Tibial artery (tissue), 4 donors: Measurements from ENCODE around the gene SLC25A43.

ENCODE experiments used
- DNase-seq, 2 donors: peaks; one replicate each; pipeline ENCODE4 v3.0.0-alpha.2; 2019
- H3K27ac ChIP-seq, 2 donors: fragments of 200-600 bp; sonication (generic) in 1 of 2; 1 replicate in 1 of 2; 2 replicates in 1 of 2; pipeline ENCODE4 v1.5.1; 2018 to 2019; ENCODE audit warnings: mild to moderate bottlenecking in 1 of 2
- H3K27me3 ChIP-seq, 2 donors: fragments of 200-600 bp; sonication (generic) in 1 of 2; one replicate each; pipeline versions ENCODE4 v1.5.1 to v1.6.0; 2016 to 2019
- H3K36me3 ChIP-seq, 3 donors: fragments of 200-600 bp; sonication (generic) in 2 of 3; one replicate each; pipeline ENCODE4 v1.5.1; 2016 to 2019; ENCODE audit warnings: mild to moderate bottlenecking in 2 of 3
- H3K4me1 ChIP-seq, 4 donors: fragments of 200-600 bp; sonication (generic) in 2 of 4; 1 replicate in 3 of 4; 2 replicates in 1 of 4; pipeline ENCODE4 v1.5.1; 2016 to 2019
- H3K4me3 ChIP-seq, 2 donors: fragments of 200-600 bp; sonication (generic) in 1 of 2; 1 replicate in 1 of 2; 2 replicates in 1 of 2; pipeline ENCODE4 v1.5.1; 2018 to 2019; ENCODE audit warnings: mild to moderate bottlenecking in 2 of 2
- H3K9me3 ChIP-seq, 3 donors: fragments of 200-600 bp; sonication (generic) in 1 of 3; one replicate each; pipeline ENCODE4 v1.5.1; 2016 to 2019
- intact Hi-C: fragments of 100-400 bp; cut with DNase I; formaldehyde crosslinking; loops from one replicate; pipeline ENCODE4 v1.15.0; 2023; ENCODE audit warnings: low total_unique reads
- TF ChIP-seq, protein P1 (sequence below), 2 experiments: fragments of 200-600 bp in 1 of 2; fragments of 450-650 bp in 1 of 2; IDR thresholded peaks; one replicate each; pipeline ENCODE4 v1.5.1; 2017 to 2019; ENCODE audit warnings: antibody characterized with exemption in 2 of 2, mild to moderate bottlenecking in 1 of 2, moderate library complexity in 1 of 2

SLC25A43 gene

DNA sequence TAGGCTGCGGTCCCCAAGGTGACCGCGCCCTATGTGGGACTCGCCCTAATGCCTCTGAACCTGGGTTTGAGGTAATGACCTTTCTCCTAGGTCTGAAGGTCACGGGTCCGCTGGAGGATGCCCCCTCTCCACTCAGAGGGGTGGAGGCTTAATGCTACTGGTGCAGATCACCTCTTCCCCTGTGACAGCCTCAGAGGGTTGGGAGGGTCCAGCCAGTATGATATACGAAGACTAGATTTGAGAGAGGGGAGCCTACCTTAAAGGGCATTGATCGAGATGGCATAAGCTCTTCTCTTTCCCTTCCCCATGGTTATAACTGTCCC is 70.1 kb downstream of the SLC25A43 start:
- peaks cover 0 to 16% (median 10%) of the 10 kb centered on the region in 3 donors for H3K36me3 ChIP-seq
- intact Hi-C loops: no loop called here
- TF ChIP-seq, protein P1, sequence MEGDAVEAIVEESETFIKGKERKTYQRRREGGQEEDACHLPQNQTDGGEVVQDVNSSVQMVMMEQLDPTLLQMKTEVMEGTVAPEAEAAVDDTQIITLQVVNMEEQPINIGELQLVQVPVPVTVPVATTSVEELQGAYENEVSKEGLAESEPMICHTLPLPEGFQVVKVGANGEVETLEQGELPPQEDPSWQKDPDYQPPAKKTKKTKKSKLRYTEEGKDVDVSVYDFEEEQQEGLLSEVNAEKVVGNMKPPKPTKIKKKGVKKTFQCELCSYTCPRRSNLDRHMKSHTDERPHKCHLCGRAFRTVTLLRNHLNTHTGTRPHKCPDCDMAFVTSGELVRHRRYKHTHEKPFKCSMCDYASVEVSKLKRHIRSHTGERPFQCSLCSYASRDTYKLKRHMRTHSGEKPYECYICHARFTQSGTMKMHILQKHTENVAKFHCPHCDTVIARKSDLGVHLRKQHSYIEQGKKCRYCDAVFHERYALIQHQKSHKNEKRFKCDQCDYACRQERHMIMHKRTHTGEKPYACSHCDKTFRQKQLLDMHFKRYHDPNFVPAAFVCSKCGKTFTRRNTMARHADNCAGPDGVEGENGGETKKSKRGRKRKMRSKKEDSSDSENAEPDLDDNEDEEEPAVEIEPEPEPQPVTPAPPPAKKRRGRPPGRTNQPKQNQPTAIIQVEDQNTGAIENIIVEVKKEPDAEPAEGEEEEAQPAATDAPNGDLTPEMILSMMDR (IDR thresholded peaks at IDR 0.05): no peak

DNA sequence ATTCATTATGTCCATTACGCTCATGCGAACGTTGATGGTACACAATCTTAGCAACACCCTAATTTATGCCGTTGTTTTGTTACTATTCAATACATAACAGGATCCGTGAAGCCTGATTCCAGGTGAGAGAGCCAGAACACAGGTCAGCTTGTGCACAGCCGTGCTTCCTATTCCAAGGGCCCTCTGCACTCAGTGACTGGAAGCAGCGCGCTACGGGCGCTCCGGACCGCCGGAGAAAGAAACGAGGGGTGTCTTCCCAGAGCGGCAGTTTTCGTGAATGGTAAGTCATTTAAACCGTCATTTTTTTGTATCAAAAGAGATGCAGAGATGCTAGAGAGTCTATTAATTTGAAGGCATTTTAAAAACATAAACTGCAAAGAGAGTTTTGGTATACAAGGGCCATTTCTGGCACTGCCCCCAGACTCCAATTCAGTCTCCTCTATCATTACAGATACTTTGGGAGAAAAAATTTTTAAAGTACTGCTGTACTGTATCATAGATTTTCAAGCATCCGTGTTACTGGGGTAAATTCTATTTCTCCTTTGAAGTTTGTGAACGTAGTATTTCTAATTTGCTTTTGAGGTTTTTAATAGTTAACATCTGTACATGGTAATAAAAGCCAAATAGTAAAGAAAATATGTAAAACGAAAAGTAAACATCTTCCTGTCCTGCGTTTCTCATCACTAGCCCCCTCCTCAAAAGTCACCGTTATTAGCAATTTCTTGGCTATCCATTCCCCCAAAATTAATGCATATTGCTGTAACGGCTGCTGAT is 75.7 kb downstream of the SLC25A43 start:
- Histone ChIP-seq H3K27ac (no peak overlapping the region), H3K4me3 (no peak overlapping the region), H3K27me3 (no peaks in the 10 kb centered on the region), H3K4me1 (peaks cover 0 to under 1% (median 0%) of the 10 kb centered on the region in 4 donors), H3K9me3 (no peaks in the 10 kb centered on the region), H3K36me3 (peaks cover 0 to 16% (median 10%) of the 10 kb centered on the region in 3 donors)
- intact Hi-C loops: no loop called here
- no peak for DNase-seq
- TF ChIP-seq, protein P1 (IDR thresholded peaks at IDR 0.05): no peak

More for the DNA sequence above, 70.1 kb downstream of the SLC25A43 start:
- Histone ChIP-seq H3K9me3 (no peaks in the 10 kb centered on the region), H3K27me3 (no peaks in the 10 kb centered on the region), H3K4me3 (peak overlapping the region; percentile 91 to 92), H3K27ac (peak overlapping the region; percentile 84 to 97), H3K4me1 (peaks cover 0 to 7% (median 0%) of the 10 kb centered on the region in 4 donors)
- no peak for DNase-seq

DNA sequence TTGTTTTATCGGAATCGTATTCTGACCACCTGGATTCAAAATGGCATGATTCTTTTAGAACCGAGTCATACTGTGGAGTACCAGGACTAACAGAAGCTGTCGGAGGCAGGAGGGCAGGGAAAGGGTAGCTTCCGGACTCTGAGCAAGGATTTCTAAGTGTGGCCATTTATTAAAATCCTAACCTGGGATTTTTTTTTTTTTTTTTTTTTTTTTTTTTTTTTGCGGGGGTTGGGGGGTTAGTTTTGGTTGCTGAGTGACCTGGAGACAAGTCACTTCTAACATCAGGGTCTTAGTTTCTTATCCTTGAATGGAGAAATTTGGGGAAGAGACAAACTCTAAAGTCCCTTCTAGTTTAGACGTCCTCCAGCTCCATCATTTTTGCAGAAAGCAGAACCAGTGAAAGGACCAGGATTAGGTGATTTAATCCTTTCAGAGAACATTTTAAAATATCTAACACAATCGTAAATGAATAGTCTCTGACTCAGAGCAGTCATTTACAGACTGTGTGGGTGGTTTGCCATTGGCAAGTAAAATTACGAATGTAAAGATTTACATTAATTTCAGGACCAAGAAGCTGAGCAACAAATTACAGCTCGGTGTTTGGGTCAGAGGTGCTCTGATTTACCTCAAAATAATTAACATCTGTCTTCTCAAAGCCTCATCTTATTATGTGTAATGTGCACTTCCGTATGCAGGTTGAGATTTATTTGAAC is 76.4 kb downstream of the SLC25A43 start:
- peaks cover 0 to 9% (median 4%) of the 10 kb centered on the region in 3 donors for H3K36me3 ChIP-seq
- no peaks in the 10 kb centered on the region for H3K27me3 ChIP-seq
- no peak for DNase-seq
- no peaks in the 10 kb centered on the region for H3K9me3 ChIP-seq
- TF ChIP-seq, protein P1 (IDR thresholded peaks at IDR 0.05): no peak
- H3K4me1 ChIP-seq: no peaks in the 10 kb centered on the region
- intact Hi-C loops: no loop called here
- no peak overlapping the region for H3K4me3 ChIP-seq
- no peak overlapping the region for H3K27ac ChIP-seq

DNA sequence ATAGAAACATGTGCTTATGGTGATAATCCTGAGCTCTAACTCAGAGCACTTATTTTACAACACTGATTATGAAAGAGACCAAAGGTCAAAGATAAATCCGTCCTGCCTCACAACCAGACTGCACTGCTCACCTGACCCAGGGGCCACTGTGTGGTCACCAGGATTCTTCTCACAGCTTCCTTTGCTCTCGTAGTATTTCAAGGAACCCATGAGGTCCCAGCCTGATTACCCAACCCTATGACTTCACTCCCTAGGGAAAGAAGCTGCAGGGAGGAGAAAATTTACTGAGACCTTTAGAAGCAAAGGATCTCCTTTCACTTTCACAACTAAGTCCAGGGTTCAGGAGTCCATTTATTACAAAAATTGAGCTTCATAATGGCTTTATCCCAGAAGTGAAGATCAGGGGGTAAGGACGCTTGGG is 78.7 kb downstream of the SLC25A43 start:
- DNase-seq: peak; percentile 48 to 63

DNA sequence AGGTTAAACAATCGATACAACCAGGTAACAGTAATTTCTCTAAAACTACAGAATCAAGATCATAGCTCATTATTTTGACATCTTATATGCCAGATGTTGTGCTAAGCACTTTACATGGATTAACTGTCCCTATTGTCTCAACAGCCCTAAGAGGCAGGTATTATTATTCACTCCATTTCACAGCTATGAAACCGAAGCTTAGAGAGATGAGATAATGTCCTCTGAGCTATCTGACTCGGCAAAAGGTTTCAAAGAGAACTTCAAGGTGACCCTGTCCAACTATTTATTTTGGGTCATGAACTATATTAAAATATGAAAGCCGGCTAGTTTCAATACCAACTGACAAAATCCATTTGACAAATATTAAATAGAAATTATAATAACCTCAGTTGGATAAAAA is 79.4 kb downstream of the SLC25A43 start:
- Histone ChIP-seq H3K4me1 (peaks cover 0 to 5% (median 0%) of the 10 kb centered on the region in 4 donors), H3K4me3 (no peak overlapping the region), H3K9me3 (no peaks in the 10 kb centered on the region), H3K27ac (no peak overlapping the region), H3K27me3 (no peaks in the 10 kb centered on the region), H3K36me3 (no peaks in the 10 kb centered on the region)
- no peak for DNase-seq
- intact Hi-C loops: no loop called here
- TF ChIP-seq, protein P1 (IDR thresholded peaks at IDR 0.05): no peak

More for the DNA sequence above, 78.7 kb downstream of the SLC25A43 start:
- H3K4me1 ChIP-seq: peaks cover 0 to 5% (median 0%) of the 10 kb centered on the region in 4 donors
- TF ChIP-seq, protein P1 (IDR thresholded peaks at IDR 0.05): no peak
- H3K9me3 ChIP-seq: no peaks in the 10 kb centered on the region
- no peaks in the 10 kb centered on the region for H3K27me3 ChIP-seq
- intact Hi-C loops: no loop called here
- H3K27ac ChIP-seq: no peak overlapping the region
- no peaks in the 10 kb centered on the region for H3K36me3 ChIP-seq
- H3K4me3 ChIP-seq: no peak overlapping the region
